GM19035 (cell line): ENCODE data around the gene MIS12.

Source experiments
- ATAC-seq: cut with Tn5 transposase; IDR thresholded peaks from one replicate; pipeline ENCODE4 v1.9.1; 2021; ENCODE audit not compliant: unreplicated experiment

Gene MIS12

DNA sequence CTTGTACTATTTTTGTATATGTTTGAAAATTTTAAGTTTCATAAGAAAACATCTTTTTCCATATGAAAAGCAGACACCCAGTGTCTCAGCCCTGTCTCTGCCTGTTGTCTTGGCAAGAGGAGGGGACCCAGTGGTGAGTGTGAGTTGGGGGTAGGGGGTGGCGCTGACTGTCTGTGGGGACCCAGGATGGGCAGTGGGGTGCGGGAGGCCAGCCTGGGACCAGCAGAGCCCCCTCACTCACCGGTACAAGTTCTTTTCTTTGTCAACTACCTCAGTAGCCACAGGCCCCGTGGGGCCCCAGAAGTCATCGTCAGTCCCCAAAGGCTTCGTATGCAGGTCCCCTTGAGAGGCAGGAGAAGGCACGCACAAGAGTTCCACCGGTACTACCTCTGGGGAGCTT, 46.2 kb downstream of the MIS12 start:
- ATAC-seq = no peak

- ATAC-seq = no peak
Measured at GRCh38 chr17:5533486-5534315, 47.3 kb downstream of the MIS12 start.

GRCh38 chr17:5535436-5535835, 49.1 kb downstream of the MIS12 start:
- no peak for ATAC-seq

- ATAC-seq = no peak
Measured at GRCh38 chr17:5536866-5537650, 50.7 kb downstream of the MIS12 start.

GRCh38 chr17:5539286-5539685, 52.9 kb downstream of the MIS12 start:
- no peak for ATAC-seq

- ATAC-seq = no peak
Measured at GRCh38 chr17:5540321-5540720, 54.0 kb downstream of the MIS12 start.
